Ascending aorta (tissue), 2 donors: Measurements from ENCODE around the gene GALNT16. TPM values are rescaled to one million over a fixed set of nuclear protein-coding genes. Genes with fewer than 3 reads are reported as not detected.

ENCODE experiments used
- DNase-seq, 2 donors: peaks; one replicate each; pipeline ENCODE4 v3.0.0-alpha.2; 2019; ENCODE audit warnings: low spot score in 2 of 2
- H3K27ac ChIP-seq, 2 donors: fragments of 200-600 bp; sonication (generic); one replicate each; pipeline ENCODE4 v1.5.1; 2016 to 2017; ENCODE audit warnings: mild to moderate bottlenecking in 1 of 2
- H3K27me3 ChIP-seq: fragments of 200-600 bp; sonication (generic); one replicate; pipeline ENCODE4 v1.5.1; 2017
- H3K36me3 ChIP-seq, 2 donors: fragments of 200-600 bp; sonication (generic); one replicate each; pipeline ENCODE4 v1.5.1; 2016
- H3K4me1 ChIP-seq, 2 donors: fragments of 200-600 bp; sonication (generic); one replicate each; pipeline ENCODE4 v1.5.1; 2016 to 2017; ENCODE audit warnings: mild to moderate bottlenecking in 1 of 2
- H3K4me3 ChIP-seq, 2 donors: fragments of 200-600 bp; sonication (generic); one replicate each; pipeline ENCODE4 v1.5.1; 2016 to 2017; ENCODE audit warnings: mild to moderate bottlenecking in 1 of 2
- H3K9me3 ChIP-seq, 2 donors: fragments of 200-600 bp; sonication (generic); one replicate each; pipeline ENCODE4 v1.5.1; 2016
- intact Hi-C: fragments of 100-400 bp; cut with DNase I; formaldehyde crosslinking; loops from one replicate; pipeline ENCODE4 v1.15.1; 2023
- total RNA-seq: library from RNA; depleted of rRNA; stranded (reverse); fragments of >200 nt; gene quantifications from one replicate; pipeline ENCODE4 v1.1.0, GENCODE V29; 2016
- TF ChIP-seq, protein P1 (sequence below), 3 experiments: fragments of 200-600 bp in 2 of 3; fragments of 450-650 bp in 1 of 3; sonication (generic) in 2 of 3; IDR thresholded peaks; one replicate each; pipeline ENCODE4 v1.5.1; 2016 to 2019; ENCODE audit warnings: antibody characterized with exemption in 3 of 3, mild to moderate bottlenecking in 1 of 3, moderate library complexity in 1 of 3

The GALNT16 gene
- total RNA-seq, 1 donor from 2014 or later, result 38.0 TPM

DNA sequence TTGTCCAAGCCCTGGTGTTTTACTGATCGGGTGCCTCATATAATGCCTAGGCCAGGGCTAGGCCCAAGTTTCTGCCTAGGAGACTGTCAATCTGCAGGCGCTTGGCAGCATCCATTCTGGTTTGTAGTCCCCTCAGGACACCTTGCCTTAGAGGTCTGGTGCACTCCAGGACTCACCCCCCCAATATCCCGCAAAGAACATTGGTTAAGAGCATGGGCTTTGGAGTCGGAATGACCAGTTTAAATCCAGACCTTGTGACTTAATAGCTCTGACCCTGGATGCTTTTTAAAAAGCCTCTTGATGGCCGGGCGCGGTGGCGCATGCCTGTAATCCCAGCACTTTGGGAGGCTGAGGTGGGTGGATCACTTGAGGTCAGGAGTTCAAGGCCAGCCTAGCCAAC is 60.0 kb downstream of the GALNT16 start:
- H3K4me1 ChIP-seq, result peaks cover 0 to 7% of the 10 kb centered on the region in 2 donors
- DNase-seq, result peak in 1 of 2 donors; percentile 21
- TF ChIP-seq, protein P1, sequence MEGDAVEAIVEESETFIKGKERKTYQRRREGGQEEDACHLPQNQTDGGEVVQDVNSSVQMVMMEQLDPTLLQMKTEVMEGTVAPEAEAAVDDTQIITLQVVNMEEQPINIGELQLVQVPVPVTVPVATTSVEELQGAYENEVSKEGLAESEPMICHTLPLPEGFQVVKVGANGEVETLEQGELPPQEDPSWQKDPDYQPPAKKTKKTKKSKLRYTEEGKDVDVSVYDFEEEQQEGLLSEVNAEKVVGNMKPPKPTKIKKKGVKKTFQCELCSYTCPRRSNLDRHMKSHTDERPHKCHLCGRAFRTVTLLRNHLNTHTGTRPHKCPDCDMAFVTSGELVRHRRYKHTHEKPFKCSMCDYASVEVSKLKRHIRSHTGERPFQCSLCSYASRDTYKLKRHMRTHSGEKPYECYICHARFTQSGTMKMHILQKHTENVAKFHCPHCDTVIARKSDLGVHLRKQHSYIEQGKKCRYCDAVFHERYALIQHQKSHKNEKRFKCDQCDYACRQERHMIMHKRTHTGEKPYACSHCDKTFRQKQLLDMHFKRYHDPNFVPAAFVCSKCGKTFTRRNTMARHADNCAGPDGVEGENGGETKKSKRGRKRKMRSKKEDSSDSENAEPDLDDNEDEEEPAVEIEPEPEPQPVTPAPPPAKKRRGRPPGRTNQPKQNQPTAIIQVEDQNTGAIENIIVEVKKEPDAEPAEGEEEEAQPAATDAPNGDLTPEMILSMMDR (IDR thresholded peaks at IDR 0.05), result no peak
- intact Hi-C loops, result loop anchor here (5.0 kb wide), 1 partner anchor 37 kb away; no protein-coding TSS in a partner anchor
- no peak overlapping the region for H3K27ac ChIP-seq
- H3K4me3 ChIP-seq, result no peak overlapping the region
- H3K9me3 ChIP-seq, result no peaks in the 10 kb centered on the region
- no peaks in the 10 kb centered on the region for H3K36me3 ChIP-seq
- H3K27me3 ChIP-seq, result no peaks in the 10 kb centered on the region

DNA sequence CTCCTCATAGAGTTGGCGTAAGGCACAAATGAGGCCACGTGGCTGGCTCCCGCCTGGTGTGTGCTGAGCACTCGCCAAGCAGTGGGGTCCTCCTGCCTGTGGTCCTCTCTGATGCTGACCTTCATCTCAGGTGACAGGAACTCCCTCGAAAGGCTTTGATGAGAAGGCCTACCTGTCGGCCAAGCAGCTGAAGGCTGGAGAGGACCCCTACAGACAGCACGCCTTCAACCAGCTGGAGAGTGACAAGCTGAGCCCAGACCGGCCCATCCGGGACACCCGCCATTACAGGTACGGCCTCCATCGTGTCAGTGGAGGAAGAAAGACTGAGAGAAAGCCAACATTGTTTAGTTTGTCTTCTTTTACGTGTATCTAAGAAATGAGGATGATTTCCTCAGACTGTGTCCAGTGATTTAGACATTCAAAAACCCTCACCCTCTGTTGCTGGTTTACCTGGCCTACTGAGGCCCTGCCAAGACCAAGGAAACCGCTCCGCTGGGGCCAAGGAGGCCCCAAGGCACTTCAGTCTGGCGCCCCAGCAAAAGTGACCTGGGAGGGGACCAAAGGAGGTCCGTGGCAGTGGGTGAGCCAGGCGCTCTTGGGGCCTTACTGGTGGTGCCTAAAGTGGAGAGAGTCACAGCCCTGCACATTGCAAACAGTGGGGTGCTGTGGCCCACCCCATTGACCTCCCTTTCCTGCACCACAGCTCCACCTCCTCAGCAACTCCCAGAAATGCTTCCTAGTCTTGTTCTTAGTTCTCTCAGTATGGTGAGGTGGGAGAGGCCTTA is 60.8 kb downstream of the GALNT16 start:
- Histone ChIP-seq H3K27ac (no peak overlapping the region), H3K27me3 (no peaks in the 10 kb centered on the region), H3K9me3 (no peaks in the 10 kb centered on the region), H3K4me1 (peaks cover 0 to 7% of the 10 kb centered on the region in 2 donors), H3K4me3 (no peak overlapping the region), H3K36me3 (no peaks in the 10 kb centered on the region)
- DNase-seq, result peak in 1 of 2 donors; percentile 54
- TF ChIP-seq, protein P1 (IDR thresholded peaks at IDR 0.05), result no peak
- intact Hi-C loops, result no loop called here

DNA sequence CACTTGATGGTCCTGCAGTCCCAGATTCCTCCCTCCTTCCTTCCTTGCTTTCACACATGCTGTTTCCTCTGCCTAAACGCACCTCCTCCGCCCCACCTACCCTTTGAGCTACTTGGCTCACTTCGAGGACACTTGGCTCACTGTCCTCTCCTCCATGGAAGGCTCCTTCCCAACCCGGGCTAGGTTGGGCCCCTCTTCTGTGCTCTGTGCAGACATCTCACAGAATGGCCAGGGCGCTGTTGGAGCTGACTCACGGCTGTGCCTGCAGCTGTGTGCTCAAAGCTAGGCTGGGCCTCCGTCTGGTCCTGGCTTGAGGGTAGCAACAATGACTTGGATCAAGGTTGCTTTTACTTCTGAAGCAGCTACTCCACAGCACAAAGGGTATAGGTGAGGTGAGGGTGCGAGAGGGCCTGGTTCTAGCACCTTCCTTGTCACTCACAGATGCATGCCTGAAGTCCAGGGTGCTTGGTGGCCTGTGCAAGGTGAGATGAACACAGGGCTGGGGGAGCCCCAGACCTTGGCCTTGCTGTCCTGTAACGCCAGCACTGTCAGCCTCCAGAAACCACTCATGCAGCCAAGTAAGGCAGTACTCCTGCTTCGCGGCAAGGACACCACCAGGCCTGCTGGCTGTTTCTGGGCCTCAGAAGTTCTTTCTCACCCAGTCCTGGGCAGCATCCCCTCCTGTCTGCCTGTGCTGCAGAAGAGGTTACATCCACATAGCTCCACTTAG is 61.8 kb downstream of the GALNT16 start:
- H3K9me3 ChIP-seq, result no peaks in the 10 kb centered on the region
- H3K27ac ChIP-seq, result no peak overlapping the region
- H3K4me1 ChIP-seq, result peaks cover 0 to 7% of the 10 kb centered on the region in 2 donors
- H3K36me3 ChIP-seq, result no peaks in the 10 kb centered on the region
- TF ChIP-seq, protein P1 (IDR thresholded peaks at IDR 0.05), result no peak
- DNase-seq, result peak in 1 of 2 donors; percentile 49
- no peak overlapping the region for H3K4me3 ChIP-seq
- intact Hi-C loops, result no loop called here
- H3K27me3 ChIP-seq, result no peaks in the 10 kb centered on the region

DNA sequence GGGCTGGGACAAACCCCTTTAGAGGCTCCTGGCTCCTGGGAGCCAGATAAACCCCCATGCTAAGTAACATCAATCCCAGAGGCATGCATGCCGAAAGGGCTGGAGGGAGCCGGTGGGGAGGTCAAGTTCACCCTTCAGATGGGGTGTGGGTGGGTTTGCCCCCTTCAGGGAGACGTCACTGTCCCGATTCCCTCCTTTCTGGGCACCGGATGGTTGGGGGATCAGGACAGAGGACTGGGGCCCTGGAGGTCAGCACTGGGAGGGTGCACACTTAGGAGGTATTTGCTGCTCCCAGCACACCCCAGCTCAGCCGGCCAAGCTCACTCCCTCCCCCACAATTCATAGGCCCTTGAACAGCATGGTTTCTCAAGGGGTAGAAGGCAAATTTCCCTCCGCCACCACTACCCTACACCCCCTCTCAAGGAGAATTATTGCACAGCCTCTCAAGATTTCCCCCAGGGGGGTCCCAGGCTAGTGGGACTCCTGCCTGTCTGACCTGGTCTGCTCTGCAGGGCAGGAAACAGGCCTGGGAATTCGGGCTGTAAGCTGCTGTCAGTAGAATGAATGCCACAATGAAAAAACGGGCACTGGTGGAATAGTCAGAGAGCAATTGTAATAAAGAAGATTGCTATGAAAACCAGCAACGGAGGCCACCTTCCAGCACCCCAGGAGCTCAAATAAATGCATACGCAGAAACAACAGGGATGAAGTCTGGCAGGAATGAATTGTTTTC is 63.5 kb downstream of the GALNT16 start:
- DNase-seq, result peak in 1 of 2 donors; percentile 50
- no peaks in the 10 kb centered on the region for H3K36me3 ChIP-seq
- TF ChIP-seq, protein P1 (IDR thresholded peaks at IDR 0.05), result no peak
- intact Hi-C loops, result no loop called here
- no peaks in the 10 kb centered on the region for H3K4me1 ChIP-seq
- H3K27ac ChIP-seq, result no peak overlapping the region
- H3K9me3 ChIP-seq, result no peaks in the 10 kb centered on the region
- no peaks in the 10 kb centered on the region for H3K27me3 ChIP-seq
- H3K4me3 ChIP-seq, result no peak overlapping the region

GRCh38 chr14:69323999-69324282 is 64.0 kb downstream of the GALNT16 start:
- no peak overlapping the region for H3K4me3 ChIP-seq
- H3K36me3 ChIP-seq, result no peaks in the 10 kb centered on the region
- no peaks in the 10 kb centered on the region for H3K4me1 ChIP-seq
- no peaks in the 10 kb centered on the region for H3K27me3 ChIP-seq
- H3K9me3 ChIP-seq, result no peaks in the 10 kb centered on the region
- no peak overlapping the region for H3K27ac ChIP-seq
- no peak for DNase-seq
- intact Hi-C loops, result no loop called here
- TF ChIP-seq, protein P1 (IDR thresholded peaks at IDR 0.05), result no peak
